ENCODE results near the gene TENM4. TPM values are rescaled to one million over a fixed set of nuclear protein-coding genes. Genes with fewer than 3 reads are reported as not detected.

TENM4 gene
- total RNA-seq, 1 experiment from 2014 or later = 25.0 TPM

DNA sequence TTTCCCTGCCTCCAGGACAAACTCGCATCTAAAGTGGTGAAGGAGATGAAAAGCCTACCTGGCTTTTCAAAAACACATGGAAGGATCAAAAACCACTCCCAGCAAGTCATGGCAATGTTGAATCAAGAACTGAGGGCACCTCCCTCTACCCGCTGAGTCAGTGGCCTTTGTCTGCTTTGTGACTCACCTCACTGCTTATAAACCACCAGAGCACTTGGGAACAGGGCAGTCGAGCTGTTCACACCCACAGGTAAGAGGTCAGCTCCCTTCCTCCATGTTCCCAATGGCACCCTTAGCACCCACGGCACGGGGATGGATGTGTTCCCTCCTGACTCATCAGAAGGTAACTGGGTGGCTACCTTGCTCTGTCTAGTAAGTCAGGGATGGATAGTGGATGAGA is 21.7 kb downstream of the TENM4 start:
- Mint-ChIP-seq H3K4me1 (peaks cover 38% of the 10 kb centered on the region), H3K36me3 (peaks cover 12% of the 10 kb centered on the region), H3K27me3 (ENCODE audit: low read depth) (peaks cover 3% of the 10 kb centered on the region; the same call in 1 of the 2 replicates), H3K4me3 (no peak overlapping the region), H3K9me3 (peaks cover 16% of the 10 kb centered on the region), H3K27ac (no peak overlapping the region)
- no peak for TF ChIP-seq USF1 (CRISPR knock-in tag; IDR thresholded peaks at IDR 0.05)
- TF ChIP-seq RELA (CRISPR knock-in tag; IDR thresholded peaks at IDR 0.05; ENCODE audit: borderline replicate concordance) = no peak
- TF ChIP-seq FOXP4 (CRISPR knock-in tag; IDR thresholded peaks at IDR 0.05) = no peak
- DNase-seq (ENCODE audit: low spot score) (no peak), ATAC-seq (no peak)
- POLR2A ChIA-PET = no interaction called here
- CTCF ChIA-PET = no interaction called here

DNA sequence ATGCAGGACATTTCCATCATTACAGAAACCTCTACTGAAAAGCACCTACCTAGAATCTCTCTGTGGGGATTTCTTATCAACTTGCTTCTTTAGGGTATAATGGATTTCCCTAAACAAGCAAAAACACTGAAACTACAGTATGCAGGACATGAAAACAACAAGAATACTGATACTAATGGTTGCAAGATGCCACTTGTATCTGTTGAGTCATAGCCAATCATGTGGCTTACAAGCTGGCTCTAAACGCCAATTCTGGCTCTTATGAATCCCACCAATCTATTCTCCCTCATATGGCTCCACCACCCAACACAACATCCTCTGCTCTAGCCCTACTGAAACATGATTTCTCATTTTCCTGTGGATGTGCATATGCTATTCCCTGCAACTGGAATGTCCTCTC is 22.6 kb downstream of the TENM4 start:
- Mint-ChIP-seq H3K36me3 (peaks cover 12% of the 10 kb centered on the region), H3K4me1 (peaks cover 33% of the 10 kb centered on the region), H3K9me3 (peaks cover 16% of the 10 kb centered on the region), H3K4me3 (no peak overlapping the region), H3K27ac (no peak overlapping the region), H3K27me3 (ENCODE audit: low read depth) (peaks cover 3% of the 10 kb centered on the region; the same call in 1 of the 2 replicates)
- ChIA-PET CTCF (interaction anchor here (1.4 kb wide), 1 partner anchor 17 kb away, joined by 4 read pairs; no protein-coding TSS in a partner anchor), POLR2A (no interaction called here)
- ATAC-seq (no peak), DNase-seq (ENCODE audit: low spot score) (no peak)
- no peak for TF ChIP-seq SMAD3 (CRISPR knock-in tag; IDR thresholded peaks at IDR 0.05; ENCODE audit: borderline replicate concordance)

DNA sequence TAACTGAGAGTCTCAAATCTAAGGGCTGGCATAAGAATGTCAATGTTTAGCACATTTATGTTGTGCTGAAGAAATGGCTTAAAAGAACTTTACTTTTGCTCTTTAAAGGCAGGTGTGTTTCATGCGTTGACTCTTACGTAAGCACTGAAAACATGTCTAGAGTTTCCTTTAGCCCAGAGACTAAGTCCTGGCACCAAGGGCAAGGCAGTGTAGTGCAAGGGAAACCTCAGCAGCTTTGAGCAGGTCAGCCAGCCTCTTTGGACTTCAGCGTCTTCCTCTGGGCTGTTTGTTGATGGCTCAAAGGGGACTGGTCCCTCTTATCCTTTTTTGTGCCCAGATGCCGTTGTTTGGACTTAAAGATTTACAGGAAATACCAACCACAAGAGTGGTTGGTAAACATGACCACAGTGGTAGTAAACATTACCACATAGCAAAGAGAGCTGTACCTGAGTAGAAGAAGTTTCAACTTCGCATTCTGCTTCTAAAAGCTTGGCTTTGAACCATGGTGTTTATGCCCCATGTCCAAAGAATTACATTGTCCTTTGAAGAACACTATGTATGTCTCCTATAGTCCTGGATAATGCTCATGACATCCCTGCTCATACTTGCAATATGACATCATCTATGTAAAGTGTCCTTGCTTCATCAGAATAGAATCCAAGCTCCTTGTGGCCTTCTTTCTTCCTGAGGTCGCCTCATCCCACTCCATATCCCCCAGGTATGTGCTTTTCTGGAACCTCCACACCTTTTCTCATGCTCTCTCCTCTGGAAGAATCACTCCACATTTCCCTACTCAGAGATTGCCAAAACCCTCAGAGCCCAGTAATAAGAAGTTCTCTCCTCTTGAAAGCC is 23.5 kb downstream of the TENM4 start:
- peaks cover 16% of the 10 kb centered on the region for H3K9me3 Mint-ChIP-seq
- DNase-seq (ENCODE audit: low spot score) (no peak), ATAC-seq (no peak)
- H3K27ac Mint-ChIP-seq = no peak overlapping the region
- H3K36me3 Mint-ChIP-seq = peaks cover 12% of the 10 kb centered on the region
- POLR2A ChIA-PET = no interaction called here
- peaks cover 26% of the 10 kb centered on the region for H3K4me1 Mint-ChIP-seq
- CTCF ChIA-PET = interaction anchor here (1.4 kb wide), 1 partner anchor 16 kb away, joined by 4 read pairs; no protein-coding TSS in a partner anchor
- H3K4me3 Mint-ChIP-seq = no peak overlapping the region
- peaks cover 3% of the 10 kb centered on the region; the same call in 1 of the 2 replicates for H3K27me3 Mint-ChIP-seq (ENCODE audit: low read depth)
- TF ChIP-seq, protein P1, sequence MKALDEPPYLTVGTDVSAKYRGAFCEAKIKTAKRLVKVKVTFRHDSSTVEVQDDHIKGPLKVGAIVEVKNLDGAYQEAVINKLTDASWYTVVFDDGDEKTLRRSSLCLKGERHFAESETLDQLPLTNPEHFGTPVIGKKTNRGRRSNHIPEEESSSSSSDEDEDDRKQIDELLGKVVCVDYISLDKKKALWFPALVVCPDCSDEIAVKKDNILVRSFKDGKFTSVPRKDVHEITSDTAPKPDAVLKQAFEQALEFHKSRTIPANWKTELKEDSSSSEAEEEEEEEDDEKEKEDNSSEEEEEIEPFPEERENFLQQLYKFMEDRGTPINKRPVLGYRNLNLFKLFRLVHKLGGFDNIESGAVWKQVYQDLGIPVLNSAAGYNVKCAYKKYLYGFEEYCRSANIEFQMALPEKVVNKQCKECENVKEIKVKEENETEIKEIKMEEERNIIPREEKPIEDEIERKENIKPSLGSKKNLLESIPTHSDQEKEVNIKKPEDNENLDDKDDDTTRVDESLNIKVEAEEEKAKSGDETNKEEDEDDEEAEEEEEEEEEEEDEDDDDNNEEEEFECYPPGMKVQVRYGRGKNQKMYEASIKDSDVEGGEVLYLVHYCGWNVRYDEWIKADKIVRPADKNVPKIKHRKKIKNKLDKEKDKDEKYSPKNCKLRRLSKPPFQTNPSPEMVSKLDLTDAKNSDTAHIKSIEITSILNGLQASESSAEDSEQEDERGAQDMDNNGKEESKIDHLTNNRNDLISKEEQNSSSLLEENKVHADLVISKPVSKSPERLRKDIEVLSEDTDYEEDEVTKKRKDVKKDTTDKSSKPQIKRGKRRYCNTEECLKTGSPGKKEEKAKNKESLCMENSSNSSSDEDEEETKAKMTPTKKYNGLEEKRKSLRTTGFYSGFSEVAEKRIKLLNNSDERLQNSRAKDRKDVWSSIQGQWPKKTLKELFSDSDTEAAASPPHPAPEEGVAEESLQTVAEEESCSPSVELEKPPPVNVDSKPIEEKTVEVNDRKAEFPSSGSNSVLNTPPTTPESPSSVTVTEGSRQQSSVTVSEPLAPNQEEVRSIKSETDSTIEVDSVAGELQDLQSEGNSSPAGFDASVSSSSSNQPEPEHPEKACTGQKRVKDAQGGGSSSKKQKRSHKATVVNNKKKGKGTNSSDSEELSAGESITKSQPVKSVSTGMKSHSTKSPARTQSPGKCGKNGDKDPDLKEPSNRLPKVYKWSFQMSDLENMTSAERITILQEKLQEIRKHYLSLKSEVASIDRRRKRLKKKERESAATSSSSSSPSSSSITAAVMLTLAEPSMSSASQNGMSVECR (CRISPR knock-in tag; IDR thresholded peaks at IDR 0.05; ENCODE audit: borderline replicate concordance) = no peak
- TF ChIP-seq ZNF121 (CRISPR knock-in tag; IDR thresholded peaks at IDR 0.05) (no peak), TCF7 (CRISPR knock-in tag; IDR thresholded peaks at IDR 0.05; ENCODE audit: low read depth) (no peak), FOXP1 (CRISPR knock-in tag; IDR thresholded peaks at IDR 0.05; ENCODE audit: borderline replicate concordance) (no peak), MLX (CRISPR knock-in tag; IDR thresholded peaks at IDR 0.05) (no peak), SMAD3 (CRISPR knock-in tag; IDR thresholded peaks at IDR 0.05; ENCODE audit: borderline replicate concordance) (no peak), PREB (CRISPR knock-in tag; IDR thresholded peaks at IDR 0.05; ENCODE audit: borderline replicate concordance) (no peak), NR1H2 (CRISPR knock-in tag; IDR thresholded peaks at IDR 0.05) (no peak), FOXK1 (CRISPR knock-in tag; IDR thresholded peaks at IDR 0.05) (no peak), PRRX2 (CRISPR knock-in tag; IDR thresholded peaks at IDR 0.05) (no peak), MAX (CRISPR knock-in tag; IDR thresholded peaks at IDR 0.05) (no peak), ZNF138 (CRISPR knock-in tag; conservative IDR thresholded peaks at IDR 0.05) (no peak)
- TF ChIP-seq, protein P2, sequence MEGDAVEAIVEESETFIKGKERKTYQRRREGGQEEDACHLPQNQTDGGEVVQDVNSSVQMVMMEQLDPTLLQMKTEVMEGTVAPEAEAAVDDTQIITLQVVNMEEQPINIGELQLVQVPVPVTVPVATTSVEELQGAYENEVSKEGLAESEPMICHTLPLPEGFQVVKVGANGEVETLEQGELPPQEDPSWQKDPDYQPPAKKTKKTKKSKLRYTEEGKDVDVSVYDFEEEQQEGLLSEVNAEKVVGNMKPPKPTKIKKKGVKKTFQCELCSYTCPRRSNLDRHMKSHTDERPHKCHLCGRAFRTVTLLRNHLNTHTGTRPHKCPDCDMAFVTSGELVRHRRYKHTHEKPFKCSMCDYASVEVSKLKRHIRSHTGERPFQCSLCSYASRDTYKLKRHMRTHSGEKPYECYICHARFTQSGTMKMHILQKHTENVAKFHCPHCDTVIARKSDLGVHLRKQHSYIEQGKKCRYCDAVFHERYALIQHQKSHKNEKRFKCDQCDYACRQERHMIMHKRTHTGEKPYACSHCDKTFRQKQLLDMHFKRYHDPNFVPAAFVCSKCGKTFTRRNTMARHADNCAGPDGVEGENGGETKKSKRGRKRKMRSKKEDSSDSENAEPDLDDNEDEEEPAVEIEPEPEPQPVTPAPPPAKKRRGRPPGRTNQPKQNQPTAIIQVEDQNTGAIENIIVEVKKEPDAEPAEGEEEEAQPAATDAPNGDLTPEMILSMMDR (IDR thresholded peaks at IDR 0.05) = no peak
- TF ChIP-seq, protein P3, sequence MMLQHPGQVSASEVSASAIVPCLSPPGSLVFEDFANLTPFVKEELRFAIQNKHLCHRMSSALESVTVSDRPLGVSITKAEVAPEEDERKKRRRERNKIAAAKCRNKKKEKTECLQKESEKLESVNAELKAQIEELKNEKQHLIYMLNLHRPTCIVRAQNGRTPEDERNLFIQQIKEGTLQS (CRISPR knock-in tag; conservative IDR thresholded peaks at IDR 0.05) = no peak

Data from WTC11 (cell line).